HG03135 (cell line): ENCODE results near the gene HBQ1.
"Not testable (repeated sequence)": the region's sequence is repeated elsewhere in the genome, so short reads cannot be mapped to it uniquely, and the experiment has no call there.

Experiments
- ATAC-seq: cut with Tn5 transposase; IDR thresholded peaks from one replicate; pipeline ENCODE4 v1.9.1; 2021; ENCODE audit warnings: mild to moderate bottlenecking, moderate library complexity; ENCODE audit not compliant: unreplicated experiment

HBQ1 gene

GRCh38 chr16:175011-175949, 5.0 kb upstream of the HBQ1 start:
- ATAC-seq, result no peak

GRCh38 chr16:176006-176405, 4.3 kb upstream of the HBQ1 start:
- not testable (repeated sequence) for ATAC-seq

GRCh38 chr16:176477-177382, 3.5 kb upstream of the HBQ1 start, which contains the start of gene HBA1:
Gene HBA1, plus strand, starts transcription at chr16:176680. Its CDS starts 37 bp downstream, at chr16:176717.
- not testable (repeated sequence) for ATAC-seq

DNA sequence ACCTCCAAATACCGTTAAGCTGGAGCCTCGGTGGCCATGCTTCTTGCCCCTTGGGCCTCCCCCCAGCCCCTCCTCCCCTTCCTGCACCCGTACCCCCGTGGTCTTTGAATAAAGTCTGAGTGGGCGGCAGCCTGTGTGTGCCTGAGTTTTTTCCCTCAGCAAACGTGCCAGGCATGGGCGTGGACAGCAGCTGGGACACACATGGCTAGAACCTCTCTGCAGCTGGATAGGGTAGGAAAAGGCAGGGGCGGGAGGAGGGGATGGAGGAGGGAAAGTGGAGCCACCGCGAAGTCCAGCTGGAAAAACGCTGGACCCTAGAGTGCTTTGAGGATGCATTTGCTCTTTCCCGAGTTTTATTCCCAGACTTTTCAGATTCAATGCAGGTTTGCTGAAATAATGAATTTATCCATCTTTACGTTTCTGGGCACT, 2.9 kb upstream of the HBQ1 start:
- no peak for ATAC-seq

DNA sequence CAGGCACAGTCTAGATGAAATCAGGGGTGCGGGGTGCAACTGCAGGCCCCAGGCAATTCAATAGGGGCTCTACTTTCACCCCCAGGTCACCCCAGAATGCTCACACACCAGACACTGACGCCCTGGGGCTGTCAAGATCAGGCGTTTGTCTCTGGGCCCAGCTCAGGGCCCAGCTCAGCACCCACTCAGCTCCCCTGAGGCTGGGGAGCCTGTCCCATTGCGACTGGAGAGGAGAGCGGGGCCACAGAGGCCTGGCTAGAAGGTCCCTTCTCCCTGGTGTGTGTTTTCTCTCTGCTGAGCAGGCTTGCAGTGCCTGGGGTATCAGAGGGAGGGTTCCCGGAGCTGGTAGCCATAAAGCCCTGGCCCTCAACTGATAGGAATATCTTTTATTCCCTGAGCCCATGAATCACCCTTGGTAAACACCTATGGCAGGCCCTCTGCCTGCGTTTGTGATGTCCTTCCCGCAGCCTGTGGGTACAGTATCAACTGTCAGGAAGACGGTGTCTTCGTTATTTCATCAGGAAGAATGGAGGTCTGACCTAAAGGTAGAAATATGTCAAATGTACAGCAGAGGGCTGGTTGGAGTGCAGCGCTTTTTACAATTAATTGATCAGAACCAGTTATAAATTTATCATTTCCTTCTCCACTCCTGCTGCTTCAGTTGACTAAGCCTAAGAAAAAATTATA, 2.1 kb upstream of the HBQ1 start:
- ATAC-seq, result no peak

GRCh38 chr16:178668-179015, 1.6 kb upstream of the HBQ1 start:
- no peak for ATAC-seq

DNA sequence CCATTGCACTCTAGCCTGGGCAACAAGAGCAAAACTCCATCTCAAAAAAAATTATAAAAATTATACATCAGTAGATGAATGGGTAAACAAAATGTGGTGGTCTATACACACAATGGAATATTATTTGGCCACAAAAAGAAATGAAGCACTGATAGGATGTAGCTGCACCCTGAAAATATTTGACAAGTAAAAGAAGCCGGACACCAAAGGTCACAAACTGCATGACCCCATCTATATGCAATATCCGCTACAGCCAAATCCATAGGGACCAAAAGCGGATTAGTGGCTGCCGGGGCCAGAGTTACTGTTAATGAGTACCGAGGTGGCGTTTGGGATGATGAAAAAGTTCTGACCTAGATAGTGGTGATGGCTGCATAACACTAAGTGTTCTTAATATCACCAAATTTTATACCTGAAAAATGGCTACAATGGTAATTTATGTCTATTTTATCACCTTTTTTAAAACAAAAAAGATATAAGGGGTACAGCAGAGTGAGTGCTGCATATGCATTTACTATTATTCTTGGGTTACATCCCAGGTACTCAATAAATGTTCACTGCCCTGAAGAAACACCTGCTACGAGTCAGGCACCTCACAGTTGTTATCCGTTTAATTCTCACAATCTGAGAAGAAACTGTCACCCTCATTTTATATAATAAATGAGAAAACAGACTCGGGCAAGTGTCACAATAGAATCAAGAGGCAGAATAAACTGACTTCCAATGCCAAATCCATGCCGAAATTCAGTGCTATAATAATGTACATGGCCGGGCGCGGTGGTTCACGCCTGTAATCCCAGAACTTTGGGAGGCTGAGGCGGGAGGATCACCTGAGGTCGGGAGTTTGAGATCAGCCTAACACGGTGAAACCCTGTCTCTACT, 807 bp upstream of the HBQ1 start:
- no peak for ATAC-seq

DNA sequence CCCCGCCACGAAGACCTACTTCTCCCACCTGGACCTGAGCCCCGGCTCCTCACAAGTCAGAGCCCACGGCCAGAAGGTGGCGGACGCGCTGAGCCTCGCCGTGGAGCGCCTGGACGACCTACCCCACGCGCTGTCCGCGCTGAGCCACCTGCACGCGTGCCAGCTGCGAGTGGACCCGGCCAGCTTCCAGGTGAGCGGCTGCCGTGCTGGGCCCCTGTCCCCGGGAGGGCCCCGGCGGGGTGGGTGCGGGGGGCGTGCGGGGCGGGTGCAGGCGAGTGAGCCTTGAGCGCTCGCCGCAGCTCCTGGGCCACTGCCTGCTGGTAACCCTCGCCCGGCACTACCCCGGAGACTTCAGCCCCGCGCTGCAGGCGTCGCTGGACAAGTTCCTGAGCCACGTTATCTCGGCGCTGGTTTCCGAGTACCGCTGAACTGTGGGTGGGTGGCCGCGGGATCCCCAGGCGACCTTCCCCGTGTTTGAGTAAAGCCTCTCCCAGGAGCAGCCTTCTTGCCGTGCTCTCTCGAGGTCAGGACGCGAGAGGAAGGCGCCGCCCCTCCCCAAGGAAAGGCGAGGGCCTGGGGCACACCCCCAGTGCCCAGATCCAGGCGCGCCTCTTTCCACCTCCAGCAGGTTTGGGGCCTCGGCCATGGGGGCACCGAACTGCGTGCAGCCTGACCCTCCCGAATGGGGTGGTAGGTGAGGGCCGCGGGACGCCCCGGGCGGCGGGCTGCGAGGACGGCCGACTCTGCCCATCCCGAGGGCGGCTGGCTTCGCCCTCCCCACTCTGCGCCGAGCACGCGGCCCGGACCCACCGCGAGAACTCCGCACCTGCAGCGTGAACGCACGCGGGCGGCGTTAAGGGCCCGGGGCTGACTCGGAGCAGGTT, 664 bp downstream of the HBQ1 start:
- ATAC-seq, result no peak

DNA sequence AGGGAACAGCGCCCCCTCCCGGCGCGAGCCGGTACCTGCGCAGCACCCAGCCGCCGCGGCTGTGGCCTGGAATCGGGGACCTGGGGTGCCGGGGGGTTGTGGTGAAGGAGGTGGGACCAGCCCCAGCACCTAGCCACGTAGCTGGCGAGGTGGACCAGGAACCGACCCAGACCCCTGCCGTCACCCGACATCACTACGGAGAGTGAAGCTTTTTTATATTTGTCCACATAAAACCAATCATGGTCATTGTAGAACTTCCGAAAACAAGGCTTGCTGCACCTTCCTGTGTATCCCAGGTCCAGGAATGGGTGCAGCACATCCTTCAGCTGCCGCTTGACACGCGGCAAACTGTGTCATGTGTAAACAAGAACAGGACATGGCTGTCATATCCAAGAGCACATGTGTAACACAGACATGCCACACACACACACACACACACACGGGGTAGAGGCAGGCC, 1.3 kb downstream of the HBQ1 start:
- no peak for ATAC-seq

DNA sequence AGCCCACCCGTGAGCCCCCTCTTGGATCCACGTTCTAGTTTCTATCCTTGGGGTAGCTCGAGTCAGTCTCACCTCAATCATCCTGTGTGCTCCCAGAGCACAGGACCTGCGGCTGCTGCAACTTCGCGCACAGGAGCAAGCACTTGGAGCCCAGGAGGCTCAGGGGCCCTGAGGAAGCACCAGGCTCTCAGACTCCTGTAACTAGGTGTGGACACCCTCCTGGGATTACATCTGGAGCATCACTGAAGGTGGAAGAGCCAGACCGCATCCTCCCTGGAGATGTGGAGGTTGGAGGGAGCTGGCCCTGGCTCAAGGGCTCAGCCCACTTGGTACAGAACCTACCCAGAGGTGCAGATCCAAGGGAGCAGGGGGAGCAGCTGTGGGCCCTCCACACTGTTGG, 2.7 kb downstream of the HBQ1 start:
- no peak for ATAC-seq

DNA sequence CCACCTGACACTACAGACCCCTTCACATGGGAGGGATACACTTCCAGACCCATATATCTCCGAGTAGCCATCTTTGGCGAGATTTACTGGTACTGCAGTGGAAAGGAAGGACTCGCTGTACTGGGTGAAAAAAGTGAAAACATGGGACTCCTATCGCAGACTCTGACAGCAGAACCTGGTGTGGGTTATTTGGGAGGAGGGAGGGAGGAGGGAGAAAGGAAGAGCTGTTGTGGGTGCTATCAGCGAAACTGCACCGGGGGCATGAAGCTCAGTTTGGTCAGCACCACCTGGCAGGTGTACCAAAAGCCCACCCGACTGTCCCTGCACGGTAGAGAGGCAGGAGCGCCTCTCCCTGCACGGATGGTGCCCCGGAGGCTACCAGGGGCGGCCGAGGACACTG, 5.0 kb downstream of the HBQ1 start:
- ATAC-seq, result no peak

DNA sequence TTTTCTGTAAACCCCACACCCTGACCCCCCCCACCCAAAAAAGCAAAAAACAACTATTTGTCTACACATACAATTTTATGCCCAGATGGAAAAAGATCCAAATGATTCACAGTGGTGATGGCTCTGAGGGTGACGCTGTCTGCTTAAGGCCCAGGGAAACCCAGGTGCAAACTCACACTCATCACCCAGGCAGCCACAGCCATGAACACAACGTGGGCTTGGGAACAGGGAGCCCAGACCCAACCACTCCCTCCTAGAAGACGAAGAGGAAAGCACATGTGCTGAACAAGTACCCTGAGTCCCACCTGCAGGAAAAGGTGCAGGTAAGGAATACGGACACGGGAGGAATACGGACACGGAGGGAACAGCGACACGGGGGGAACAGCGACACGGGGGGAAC, 5.4 kb downstream of the HBQ1 start:
- no peak for ATAC-seq

DNA sequence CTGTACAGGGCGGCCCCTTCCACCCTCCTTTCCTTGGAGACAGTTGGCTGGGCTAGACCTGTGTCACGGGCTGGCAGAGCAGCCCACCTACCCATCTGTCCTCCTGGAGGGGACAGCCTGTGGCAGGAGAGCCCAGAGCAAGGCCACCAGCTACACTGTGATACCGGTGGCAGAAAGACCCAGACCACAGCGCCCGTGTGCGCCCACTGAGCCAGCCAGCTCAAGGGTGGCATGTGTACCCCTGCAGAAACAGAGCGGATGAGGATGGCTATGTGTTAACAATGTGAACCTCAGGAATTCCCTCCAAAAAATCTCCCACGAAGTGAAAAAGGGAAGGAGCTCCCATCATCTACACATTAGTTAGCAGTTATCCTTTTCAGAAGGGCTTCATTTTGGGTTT, 7.1 kb downstream of the HBQ1 start:
- ATAC-seq, result no peak

- ATAC-seq, result no peak
These were observed 8.4 kb downstream of the HBQ1 start for GRCh38 chr16:188674-189073.

DNA sequence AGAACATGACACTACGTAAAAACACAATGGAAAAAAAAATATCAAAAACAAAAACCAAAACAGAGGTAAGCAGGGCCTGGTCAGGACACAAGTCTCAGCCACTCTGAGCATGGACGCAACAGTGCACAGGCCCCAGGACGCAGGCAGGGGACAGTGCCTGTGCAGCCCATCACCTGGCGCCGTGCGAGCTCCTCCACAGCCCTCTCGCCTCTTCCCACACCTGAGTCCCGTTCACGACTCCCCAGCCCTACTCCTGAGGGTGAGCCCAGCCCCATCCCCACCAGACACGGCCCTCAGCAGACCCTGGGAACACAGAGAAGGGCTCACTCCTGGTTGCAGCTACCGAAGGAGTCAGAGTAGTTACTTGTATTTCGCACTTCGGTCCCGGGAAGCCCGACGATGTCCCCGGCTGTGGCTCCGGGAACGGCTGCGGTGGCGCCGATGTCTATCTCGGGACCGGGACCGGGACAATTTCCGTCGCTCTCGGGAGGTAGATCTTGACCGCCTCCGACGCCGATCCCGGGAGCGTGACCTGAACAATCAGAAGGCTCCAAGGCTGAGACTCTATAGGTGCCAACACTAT, 9.4 kb downstream of the HBQ1 start:
- no peak for ATAC-seq

- ATAC-seq, result no peak
These were observed 11.6 kb downstream of the HBQ1 start for GRCh38 chr16:191831-192230.

DNA sequence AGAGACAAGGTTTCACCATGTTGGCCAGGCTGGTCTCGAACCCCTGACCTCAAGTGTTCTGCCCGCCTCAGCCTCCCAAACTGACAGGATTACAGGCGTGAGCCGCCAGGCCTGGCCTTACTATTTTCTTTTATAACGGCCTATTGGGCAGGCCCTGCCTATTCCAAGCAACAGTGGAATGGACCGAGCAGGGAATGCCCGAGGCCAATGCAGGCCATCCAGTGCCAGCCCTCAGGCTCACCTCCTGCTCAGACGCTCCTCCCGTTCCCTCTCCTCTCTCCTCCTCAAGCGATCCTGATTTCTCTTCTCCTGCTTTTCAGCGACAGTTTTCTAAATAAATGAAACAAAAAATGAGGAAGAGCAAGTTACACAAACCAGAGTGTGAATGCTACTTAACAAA, 12.4 kb downstream of the HBQ1 start:
- no peak for ATAC-seq

GRCh38 chr16:193441-193840, 13.2 kb downstream of the HBQ1 start:
- ATAC-seq, result no peak

DNA sequence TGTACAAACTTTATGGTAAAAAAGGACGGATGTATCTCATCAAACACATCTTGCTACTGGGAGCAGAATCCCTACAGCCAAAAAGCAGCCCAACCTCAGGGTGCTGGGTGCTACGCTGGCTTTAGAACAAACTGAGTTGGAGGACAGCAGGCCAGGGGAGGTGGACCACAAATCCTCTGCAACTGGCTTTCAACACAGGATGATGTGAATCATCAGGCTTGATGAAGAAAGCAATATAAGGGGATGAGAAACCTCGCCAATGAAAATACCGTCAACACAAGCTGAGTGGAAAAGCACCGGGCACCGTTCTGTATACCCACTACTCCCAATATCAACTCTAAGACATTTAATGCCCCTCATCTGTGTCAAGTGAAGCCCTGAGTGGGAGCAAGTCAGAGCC, 14.3 kb downstream of the HBQ1 start:
- no peak for ATAC-seq
